ENCODE results near the gene ZNF488.

Gene ZNF488

DNA sequence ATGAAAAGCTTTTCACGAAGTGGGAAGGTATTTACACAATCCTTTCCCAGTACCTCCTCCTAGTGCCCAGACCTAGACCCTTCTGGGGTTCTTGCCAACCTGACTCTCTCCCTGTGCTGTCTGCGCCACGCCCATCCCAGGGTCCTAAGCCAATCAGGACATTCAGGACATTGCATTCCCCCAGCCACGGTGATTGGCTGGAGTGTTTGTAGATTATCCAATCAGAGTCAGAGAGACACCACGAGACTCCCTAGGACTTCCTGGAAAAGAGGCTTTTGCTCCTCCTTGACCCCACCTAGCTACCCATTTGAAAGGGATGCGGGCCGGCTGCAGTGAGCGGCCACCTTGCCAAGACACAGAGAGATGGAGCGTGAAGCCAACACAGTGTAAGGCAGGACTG lies 65.4 kb downstream of the ZNF488 start:
- TF ChIP-seq, protein P1, sequence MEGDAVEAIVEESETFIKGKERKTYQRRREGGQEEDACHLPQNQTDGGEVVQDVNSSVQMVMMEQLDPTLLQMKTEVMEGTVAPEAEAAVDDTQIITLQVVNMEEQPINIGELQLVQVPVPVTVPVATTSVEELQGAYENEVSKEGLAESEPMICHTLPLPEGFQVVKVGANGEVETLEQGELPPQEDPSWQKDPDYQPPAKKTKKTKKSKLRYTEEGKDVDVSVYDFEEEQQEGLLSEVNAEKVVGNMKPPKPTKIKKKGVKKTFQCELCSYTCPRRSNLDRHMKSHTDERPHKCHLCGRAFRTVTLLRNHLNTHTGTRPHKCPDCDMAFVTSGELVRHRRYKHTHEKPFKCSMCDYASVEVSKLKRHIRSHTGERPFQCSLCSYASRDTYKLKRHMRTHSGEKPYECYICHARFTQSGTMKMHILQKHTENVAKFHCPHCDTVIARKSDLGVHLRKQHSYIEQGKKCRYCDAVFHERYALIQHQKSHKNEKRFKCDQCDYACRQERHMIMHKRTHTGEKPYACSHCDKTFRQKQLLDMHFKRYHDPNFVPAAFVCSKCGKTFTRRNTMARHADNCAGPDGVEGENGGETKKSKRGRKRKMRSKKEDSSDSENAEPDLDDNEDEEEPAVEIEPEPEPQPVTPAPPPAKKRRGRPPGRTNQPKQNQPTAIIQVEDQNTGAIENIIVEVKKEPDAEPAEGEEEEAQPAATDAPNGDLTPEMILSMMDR (IDR thresholded peaks at IDR 0.05; ENCODE audit: control extremely low read depth, extremely low read depth, low read depth, missing control alignments) = no peak
- CTCF ChIA-PET = interaction anchor here (3.1 kb wide), 1 partner anchor 271 kb away, joined by 9 read pairs; no protein-coding TSS in a partner anchor
- DNase-seq (ENCODE audit: extremely low spot score) = no peak
- POLR2A ChIA-PET = no interaction called here

DNA sequence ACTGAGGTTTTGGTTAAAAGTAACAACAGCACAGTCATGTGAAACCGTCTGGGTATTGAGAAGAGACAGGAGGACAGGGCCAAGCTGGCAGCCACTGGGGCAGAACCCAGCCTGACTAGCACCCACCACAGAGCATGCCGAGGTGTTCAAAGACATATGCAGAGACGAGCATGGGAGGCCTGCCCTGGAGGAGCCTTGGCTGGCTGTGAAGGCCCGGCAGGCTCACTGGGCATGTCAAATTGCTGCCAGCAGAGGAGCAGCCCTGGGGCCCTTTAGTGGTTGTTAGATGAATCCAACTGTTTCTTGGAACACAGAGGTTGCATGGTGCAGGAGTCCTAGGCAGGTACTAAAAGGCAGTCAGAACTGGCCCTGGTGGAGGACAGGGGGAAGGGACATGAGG lies 66.8 kb downstream of the ZNF488 start:
- CTCF ChIA-PET = no interaction called here
- TF ChIP-seq, protein P1 (IDR thresholded peaks at IDR 0.05; ENCODE audit: control extremely low read depth, extremely low read depth, low read depth, missing control alignments) = no peak
- DNase-seq (ENCODE audit: extremely low spot score) = no peak
- POLR2A ChIA-PET = no interaction called here

DNA sequence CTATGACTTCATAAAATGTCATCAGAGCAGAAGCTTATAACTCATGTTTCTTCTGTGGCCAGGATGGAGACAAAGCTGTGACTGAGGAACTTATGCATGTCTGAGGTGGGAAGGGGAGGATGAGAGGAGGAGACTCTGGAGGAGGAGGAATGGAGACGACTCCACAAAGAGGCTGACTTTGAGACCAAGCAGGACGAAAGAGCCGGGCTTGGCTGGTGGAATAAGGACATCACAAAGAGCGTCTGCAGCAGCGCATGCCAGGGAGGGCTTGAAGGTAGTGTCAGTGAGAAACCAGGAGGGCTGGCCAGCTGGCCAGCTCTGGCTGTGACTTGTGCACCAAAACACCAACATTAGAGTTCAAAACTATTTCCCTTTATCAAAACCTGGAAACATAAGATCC lies 68.0 kb downstream of the ZNF488 start:
- POLR2A ChIA-PET = no interaction called here

More for the DNA sequence above, 68.0 kb downstream of the ZNF488 start:
- TF ChIP-seq, protein P1 (IDR thresholded peaks at IDR 0.05; ENCODE audit: control extremely low read depth, extremely low read depth, low read depth, missing control alignments) = no peak
- CTCF ChIA-PET = interaction anchor here (1.5 to 7.0 kb wide), 4 partner anchors 10 to 290 kb away, joined by 4 to 125 read pairs (median 36); no protein-coding TSS in a partner anchor
- DNase-seq (ENCODE audit: extremely low spot score) = no peak
